Keratinocyte (primary cell): ENCODE results near the gene SMAD6. TPM values are rescaled to one million over a fixed set of nuclear protein-coding genes. Genes with fewer than 3 reads are reported as not detected.

Experiments
- DNase-seq: peaks from one replicate; pipeline ENCODE4 v3.0.0-alpha.2; 2011; ENCODE audit warnings: low read depth, missing footprints, low spot score
- FAIRE-seq: peaks from 2 replicates; lab custom pipeline; 2011; peaks lifted over from hg19 to GRCh38; lab: Jason Lieb, UNC
- H2AFZ ChIP-seq: 2 replicates; pipeline ENCODE4 v1.6.0; 2012; ENCODE audit warnings: low read length, control low read depth, inconsistent platforms; ENCODE audit not compliant: control insufficient read depth
- H3K27ac ChIP-seq: 2 replicates; pipeline ENCODE4 v1.5.1; 2011; ENCODE audit warnings: low read length; ENCODE audit not compliant: control insufficient read depth, insufficient read depth
- H3K27me3 ChIP-seq: 3 replicates; pipeline ENCODE4 v1.6.0; 2011; ENCODE audit warnings: low read length; ENCODE audit not compliant: control insufficient read depth, insufficient read depth; ENCODE audit errors: extremely low read depth
- H3K36me3 ChIP-seq, 2 experiments: 2 replicates in 1 of 2; 3 replicates in 1 of 2; pipeline ENCODE4 v1.5.1; 2011; ENCODE audit warnings: low read length in 2 of 2, mild to moderate bottlenecking in 1 of 2; ENCODE audit not compliant: control insufficient read depth in 2 of 2, insufficient read depth in 2 of 2; ENCODE audit errors: extremely low read depth in 1 of 2
- H3K4me1 ChIP-seq: 3 replicates; pipeline ENCODE4 v1.5.1; 2011; ENCODE audit warnings: low read length; ENCODE audit not compliant: control insufficient read depth, insufficient read depth; ENCODE audit errors: extremely low read depth
- H3K4me2 ChIP-seq: 3 replicates; pipeline ENCODE4 v1.6.0; 2011; ENCODE audit warnings: low read depth, low read length; ENCODE audit not compliant: control insufficient read depth, insufficient read depth; ENCODE audit errors: extremely low read depth
- H3K4me3 ChIP-seq, 3 experiments: fragments of 200-600 bp in 1 of 3; sonication (generic) in 1 of 3; 2 replicates in 2 of 3; 3 replicates in 1 of 3; pipeline ENCODE4 v1.5.1; 2011 to 2016; ENCODE audit warnings: low read length in 3 of 3, mild to moderate bottlenecking in 3 of 3, control low read depth in 2 of 3, inconsistent platforms in 1 of 3, low read depth in 1 of 3, mixed read lengths in 1 of 3, mixed run types in 1 of 3, moderate library complexity in 1 of 3; ENCODE audit not compliant: control insufficient read depth in 2 of 3, insufficient read depth in 2 of 3; ENCODE audit errors: extremely low read depth in 1 of 3
- H3K79me2 ChIP-seq: 2 replicates; pipeline ENCODE4 v1.6.0; 2012; ENCODE audit warnings: low read length; ENCODE audit not compliant: control insufficient read depth, insufficient read depth
- H3K9ac ChIP-seq: 3 replicates; pipeline ENCODE4 v1.6.0; 2011; ENCODE audit warnings: low read length; ENCODE audit not compliant: control insufficient read depth, insufficient read depth; ENCODE audit errors: extremely low read depth
- H3K9me1 ChIP-seq: 3 replicates; pipeline ENCODE4 v1.6.0; 2011; ENCODE audit warnings: low read length; ENCODE audit not compliant: control insufficient read depth, insufficient read depth; ENCODE audit errors: extremely low read depth
- H3K9me3 ChIP-seq: 2 replicates; pipeline ENCODE4 v1.5.1; 2012; ENCODE audit warnings: low read depth, low read length; ENCODE audit not compliant: control insufficient read depth
- H4K20me1 ChIP-seq: 3 replicates; pipeline ENCODE4 v1.6.0; 2011; ENCODE audit warnings: low read length; ENCODE audit not compliant: control insufficient read depth, insufficient read depth; ENCODE audit errors: extremely low read depth
- EZH2 ChIP-seq: IDR thresholded peaks from one replicate; pipeline ENCODE4 v1.6.1; 2012; ENCODE audit warnings: inconsistent platforms, mild to moderate bottlenecking, low read length, moderate library complexity
- dilution Hi-C: fragments of 300-500 bp; cut with MboI; formaldehyde crosslinking; loops from one replicate; pipeline ENCODE4 v1.7.0; 2020; ENCODE audit warnings: low sequenced_read_pairs; ENCODE audit not compliant: extremely low pct_ligation_motif_present
- polyA plus RNA-seq, 5 experiments: library from polyadenylated mRNA; depleted of rRNA in 3 of 5; stranded (reverse) in 3 of 5; stranded (forward) in 1 of 5; unstranded in 1 of 5; fragments of >200 nt; gene quantifications; 1 replicate in 1 of 5; 2 replicates in 3 of 5; 3 replicates in 1 of 5; pipeline versions ENCODE4 v1.2.1 to v1.2.3, GENCODE V29; 2011 to 2012; ENCODE audit warnings: missing spikeins in 2 of 5, low read depth in 1 of 5, low replicate concordance in 1 of 5
- TF ChIP-seq, protein P1 (sequence below), 3 experiments: IDR thresholded peaks in 1 of 3; conservative IDR thresholded peaks in 1 of 3; optimal IDR thresholded peaks in 1 of 3; 2 replicates in 2 of 3; 3 replicates in 1 of 3; pipeline versions ENCODE3 to v1.5.1; 2011; ENCODE audit warnings: low read length in 3 of 3, mild to moderate bottlenecking in 3 of 3, moderate library complexity in 2 of 3, control low read depth in 1 of 3, inconsistent platforms in 1 of 3; ENCODE audit not compliant: insufficient read depth in 2 of 3; ENCODE audit errors: extremely low read depth in 1 of 3

Gene SMAD6
- polyA plus RNA-seq, 1 donor (not counting 4 experiments of a cell fraction or from before 2014, with no cell fraction given), result 0.03 TPM

- peaks cover 6% of the 10 kb centered on the region for H3K27me3 ChIP-seq
- no peak for DNase-seq
- no peaks in the 10 kb centered on the region for H3K79me2 ChIP-seq
- no peak for FAIRE-seq
- no peak overlapping the region for H3K4me2 ChIP-seq
- H3K9me1 ChIP-seq, result no peaks in the 10 kb centered on the region
- no peak overlapping the region for H2AFZ ChIP-seq
- no peak overlapping the region for H3K4me3 ChIP-seq
- no peak overlapping the region for H3K9ac ChIP-seq
- no peak overlapping the region for H3K27ac ChIP-seq
- dilution Hi-C loops, result no loop called here
- TF ChIP-seq, protein P1, sequence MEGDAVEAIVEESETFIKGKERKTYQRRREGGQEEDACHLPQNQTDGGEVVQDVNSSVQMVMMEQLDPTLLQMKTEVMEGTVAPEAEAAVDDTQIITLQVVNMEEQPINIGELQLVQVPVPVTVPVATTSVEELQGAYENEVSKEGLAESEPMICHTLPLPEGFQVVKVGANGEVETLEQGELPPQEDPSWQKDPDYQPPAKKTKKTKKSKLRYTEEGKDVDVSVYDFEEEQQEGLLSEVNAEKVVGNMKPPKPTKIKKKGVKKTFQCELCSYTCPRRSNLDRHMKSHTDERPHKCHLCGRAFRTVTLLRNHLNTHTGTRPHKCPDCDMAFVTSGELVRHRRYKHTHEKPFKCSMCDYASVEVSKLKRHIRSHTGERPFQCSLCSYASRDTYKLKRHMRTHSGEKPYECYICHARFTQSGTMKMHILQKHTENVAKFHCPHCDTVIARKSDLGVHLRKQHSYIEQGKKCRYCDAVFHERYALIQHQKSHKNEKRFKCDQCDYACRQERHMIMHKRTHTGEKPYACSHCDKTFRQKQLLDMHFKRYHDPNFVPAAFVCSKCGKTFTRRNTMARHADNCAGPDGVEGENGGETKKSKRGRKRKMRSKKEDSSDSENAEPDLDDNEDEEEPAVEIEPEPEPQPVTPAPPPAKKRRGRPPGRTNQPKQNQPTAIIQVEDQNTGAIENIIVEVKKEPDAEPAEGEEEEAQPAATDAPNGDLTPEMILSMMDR (optimal IDR thresholded peaks at IDR 0.05 in 1 of 3, IDR thresholded peaks at IDR 0.05 in 1 of 3, conservative IDR thresholded peaks at IDR 0.05 in 1 of 3; ENCODE audit: extremely low read depth in 1 of 3, insufficient read depth in 2 of 3, low read length in 3 of 3), result no peak
- TF ChIP-seq EZH2, result no peak
- no peaks in the 10 kb centered on the region for H3K4me1 ChIP-seq
- no peaks in the 10 kb centered on the region for H4K20me1 ChIP-seq
- H3K36me3 ChIP-seq, result no peaks in the 10 kb centered on the region
- no peaks in the 10 kb centered on the region for H3K9me3 ChIP-seq
These were observed 46.5 kb upstream of the SMAD6 start for GRCh38 chr15:66655511-66655910.

GRCh38 chr15:66655997-66656396 lies 46.0 kb upstream of the SMAD6 start:
- Histone ChIP-seq H3K4me1 (no peaks in the 10 kb centered on the region), H3K27me3 (peaks cover 6% of the 10 kb centered on the region), H3K4me2 (no peak overlapping the region), H3K36me3 (no peaks in the 10 kb centered on the region), H3K4me3 (no peak overlapping the region), H3K9ac (no peak overlapping the region), H4K20me1 (no peaks in the 10 kb centered on the region), H3K79me2 (no peaks in the 10 kb centered on the region), H3K9me1 (no peaks in the 10 kb centered on the region), H2AFZ (no peak overlapping the region), H3K9me3 (no peaks in the 10 kb centered on the region), H3K27ac (no peak overlapping the region)
- TF ChIP-seq, protein P1 (optimal IDR thresholded peaks at IDR 0.05 in 1 of 3, IDR thresholded peaks at IDR 0.05 in 1 of 3, conservative IDR thresholded peaks at IDR 0.05 in 1 of 3; ENCODE audit: extremely low read depth in 1 of 3, insufficient read depth in 2 of 3, low read length in 3 of 3), result no peak
- TF ChIP-seq EZH2, result no peak
- dilution Hi-C loops, result no loop called here
- FAIRE-seq, result no peak
- DNase-seq, result no peak
